Ovary (tissue), 3 donors: ENCODE results near the gene TTLL3.

Experiments used
- CTCF ChIP-seq, 3 donors: fragments of 450-650 bp in 2 of 3; fragments of 200-600 bp in 1 of 3; IDR thresholded peaks; one replicate each; pipeline versions ENCODE4 v1.5.1 to v1.8.0; 2016 to 2022; ENCODE audit warnings: antibody characterized with exemption in 3 of 3, mild to moderate bottlenecking in 1 of 3
- EP300 ChIP-seq: sonication (generic); formaldehyde crosslinking; IDR thresholded peaks from one replicate; pipeline ENCODE4 v1.6.1; 2017; ENCODE audit warnings: antibody characterized with exemption
- POLR2A ChIP-seq: fragments of 450-650 bp; IDR thresholded peaks from one replicate; pipeline ENCODE4 v1.6.1; 2017; ENCODE audit warnings: antibody characterized with exemption, mild to moderate bottlenecking, moderate library complexity
- donor health status: DM: no; HTN: no; CAD: no.

GRCh38 chr3:9846931-9847488 lies 36.9 kb downstream of the TTLL3 start:
- TF ChIP-seq CTCF (IDR thresholded peaks at IDR 0.05) (no peak), POLR2A (no peak), EP300 (no peak)
